H1 (cell line): ENCODE measurements around the gene TTC13. TPM values are rescaled to one million over a fixed set of nuclear protein-coding genes. Genes with fewer than 3 reads are reported as not detected.

Source experiments
- ASH2L ChIP-seq: fragments of 200-600, 300-600 bp; sonication (generic); IDR thresholded peaks from one replicate; pipeline ENCODE4 v1.7.1; 2017; ENCODE audit warnings: low read length
- BCL11A ChIP-seq, 2 experiments: IDR thresholded peaks; one replicate each; pipeline ENCODE4 v1.6.1; 2011; ENCODE audit warnings: low read depth in 2 of 2, low read length in 2 of 2, mild to moderate bottlenecking in 2 of 2
- CHD7 ChIP-seq: fragments of 300-600 bp; sonication (generic); IDR thresholded peaks from 2 replicates; pipeline ENCODE4 v1.7.1; 2012; ENCODE audit warnings: low read length, moderate library complexity, mild to moderate bottlenecking, inconsistent platforms; ENCODE audit not compliant: insufficient replicate concordance
- CREB1 ChIP-seq: IDR thresholded peaks from 2 replicates; pipeline ENCODE4 v1.6.1; 2012; ENCODE audit warnings: inconsistent platforms
- RFX5 ChIP-seq: IDR thresholded peaks from 2 replicates; pipeline ENCODE4 v1.6.1; 2011; ENCODE audit warnings: low read depth, low read length, improper control_type of control experiment, borderline replicate concordance
- RXRA ChIP-seq: IDR thresholded peaks from 2 replicates; pipeline ENCODE4 v1.6.1; 2011; ENCODE audit warnings: low read depth, mild to moderate bottlenecking, low read length, moderate library complexity; ENCODE audit not compliant: insufficient read depth
- SRF ChIP-seq: IDR thresholded peaks from 2 replicates; pipeline ENCODE4 v1.6.1; 2011; ENCODE audit warnings: mild to moderate bottlenecking, low read depth, low read length, moderate library complexity
- SUZ12 ChIP-seq: fragments of 200-600 bp; sonication (generic); IDR thresholded peaks from 2 replicates; pipeline ENCODE4 v1.6.1; 2012; ENCODE audit warnings: mild to moderate bottlenecking, inconsistent platforms, low read length, moderate library complexity, mixed read lengths
- TBP ChIP-seq: IDR thresholded peaks from 2 replicates; pipeline ENCODE4 v1.6.1; 2011; ENCODE audit warnings: low read depth, low read length, improper control_type of control experiment
- YY1 ChIP-seq: IDR thresholded peaks from 2 replicates; pipeline ENCODE4 v1.6.1; 2011; ENCODE audit warnings: low read depth, mild to moderate bottlenecking, low read length
- ZNF274 ChIP-seq: IDR thresholded peaks from 2 replicates; pipeline ENCODE4 v1.7.0; 2012; ENCODE audit warnings: low read length, borderline replicate concordance; ENCODE audit errors: extremely low read depth
- polyA plus RNA-seq, 7 experiments: library from polyadenylated mRNA; depleted of rRNA in 3 of 7; stranded (reverse) in 5 of 7; unstranded in 2 of 7; fragments of >200 nt in 5 of 7; fragments of 200-250 nt in 2 of 7; gene quantifications; 1 replicate in 5 of 7; 2 replicates in 1 of 7; 4 replicates in 1 of 7; pipeline versions ENCODE4 v1.2.1 to v1.2.3, GENCODE V29; 2011 to 2013; ENCODE audit warnings: missing spikeins in 2 of 7, mixed read lengths in 2 of 7
- total RNA-seq: library from RNA; stranded (reverse); fragmentation: NEBNext Ultra II Directional; extraction: Animal tissue kit (Norgen Biotek cat#: 25700); gene quantifications from 2 replicates; pipeline ENCODE4 v1.2.1, GENCODE V29; 2021
- TF ChIP-seq, protein P1 (sequence below): IDR thresholded peaks from 2 replicates; pipeline ENCODE4 v1.6.1; 2011; ENCODE audit warnings: low read length, improper control_type of control experiment

TTC13 gene
- total and polyA plus RNA-seq, 2 of the 8 experiments (the other 6 are each of a cell fraction or from before 2014, with no cell fraction given), result 3.1 to 7.1 TPM

DNA sequence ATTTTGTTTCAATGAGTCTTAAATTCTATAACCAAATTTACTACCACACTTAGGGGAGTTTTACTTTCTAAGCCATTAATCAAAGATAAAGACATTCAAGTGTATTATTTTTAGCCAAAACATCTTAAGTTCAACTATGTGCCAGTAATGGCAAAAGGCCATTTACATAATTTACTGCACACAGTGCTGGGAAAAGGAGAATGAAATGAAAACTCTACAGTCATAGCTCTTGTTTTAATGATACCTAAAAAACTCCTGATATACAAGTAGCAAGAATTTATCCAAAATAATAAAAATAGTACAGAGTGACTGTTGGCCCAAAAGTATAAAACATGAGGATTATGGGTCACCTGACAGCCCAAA is 67.9 kb downstream of the TTC13 start (continued):
- TF ChIP-seq CHD7 (no peak), RXRA (no peak), RFX5 (no peak), TBP (no peak), CREB1 (no peak), ASH2L (no peak), SRF (no peak), SUZ12 (no peak), BCL11A (IDR thresholded peaks at IDR 0.05; ENCODE audit: low read depth in 2 of 2, low read length in 2 of 2) (no peak), YY1 (no peak), ZNF274 (no peak)
- TF ChIP-seq, protein P1, sequence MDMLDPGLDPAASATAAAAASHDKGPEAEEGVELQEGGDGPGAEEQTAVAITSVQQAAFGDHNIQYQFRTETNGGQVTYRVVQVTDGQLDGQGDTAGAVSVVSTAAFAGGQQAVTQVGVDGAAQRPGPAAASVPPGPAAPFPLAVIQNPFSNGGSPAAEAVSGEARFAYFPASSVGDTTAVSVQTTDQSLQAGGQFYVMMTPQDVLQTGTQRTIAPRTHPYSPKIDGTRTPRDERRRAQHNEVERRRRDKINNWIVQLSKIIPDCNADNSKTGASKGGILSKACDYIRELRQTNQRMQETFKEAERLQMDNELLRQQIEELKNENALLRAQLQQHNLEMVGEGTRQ, result no peak
- TF ChIP-seq, all 59 proteins: peak for 0
